PC-9 (cell line): ENCODE measurements around the gene CLINT1. TPM values are rescaled to one million over a fixed set of nuclear protein-coding genes. Genes with fewer than 3 reads are reported as not detected.

Experiments
- BruUV-seq: library from RNA; stranded (reverse); fragments of 400-500 nt; replicated peaks from 2 replicates; lab custom pipeline; 2021; lab: Mats Ljungman, UMichigan
- CTCF ChIA-PET: fragments of 300-600 bp; sonication (Branson Sonifier 250); formaldehyde crosslinking; loops from one replicate; lab custom pipeline; 2022; ENCODE audit warnings: antibody characterized with exemption; lab: Charles Lee
- POLR2A ChIA-PET: fragments of 300-600 bp; sonication (Branson Sonifier 250); formaldehyde crosslinking; loops from one replicate; lab custom pipeline; 2022; ENCODE audit warnings: antibody characterized with exemption; ENCODE audit not compliant: unreplicated experiment; lab: Charles Lee
- DNase-seq, 2 experiments: peaks; one replicate each; pipeline versions ENCODE4 v3.0.0 to v3.0.0-alpha.2; 2015 to 2022; ENCODE audit warnings: mixed read lengths in 1 of 2
- H2AFZ ChIP-seq: fragments of 200-600 bp; sonication (generic); 2 replicates; pipeline ENCODE4 v1.8.1; 2017; ENCODE audit warnings: antibody characterized with exemption
- H3F3A ChIP-seq: fragments of 200-600 bp; sonication (generic); 2 replicates; pipeline ENCODE4 v1.8.1; 2017; ENCODE audit warnings: antibody characterized with exemption, mild to moderate bottlenecking, low read depth; ENCODE audit not compliant: insufficient read depth
- H3K27ac ChIP-seq: fragments of 200-600 bp; sonication (generic); 2 replicates; pipeline ENCODE4 v1.6.1; 2016; ENCODE audit warnings: mixed run types
- H3K27me3 ChIP-seq: fragments of 200-600 bp; sonication (generic); 2 replicates; pipeline ENCODE4 v1.6.1; 2016; ENCODE audit warnings: low read depth, mixed run types; ENCODE audit not compliant: insufficient read depth
- H3K36me3 ChIP-seq: fragments of 200-600 bp; sonication (generic); 2 replicates; pipeline ENCODE4 v1.6.1; 2016; ENCODE audit warnings: low read depth, mixed run types
- H3K4me1 ChIP-seq: fragments of 200-600 bp; sonication (generic); replicated peaks from 2 replicates; pipeline ENCODE4 v1.6.1; 2016; ENCODE audit warnings: mixed run types; ENCODE audit not compliant: insufficient read depth
- H3K4me2 ChIP-seq: fragments of 200-600 bp; sonication (generic); 2 replicates; pipeline ENCODE4 v1.6.1; 2017; ENCODE audit warnings: mixed run types
- H3K4me3 ChIP-seq: fragments of 200-600 bp; sonication (generic); 2 replicates; pipeline ENCODE4 v1.6.1; 2016; ENCODE audit warnings: mixed run types
- H3K79me2 ChIP-seq: fragments of 200-600 bp; sonication (generic); 2 replicates; pipeline ENCODE4 v1.6.1; 2017; ENCODE audit warnings: low read depth, mixed run types
- H3K9me2 ChIP-seq: fragments of 200-600 bp; sonication (generic); 2 replicates; pipeline ENCODE4 v1.8.1; 2017; ENCODE audit warnings: mild to moderate bottlenecking; ENCODE audit not compliant: insufficient read depth
- H3K9me3 ChIP-seq: fragments of 200-600 bp; sonication (generic); 2 replicates; pipeline ENCODE4 v1.8.1; 2016; ENCODE audit warnings: low read depth; ENCODE audit not compliant: insufficient read depth
- H4K20me1 ChIP-seq: fragments of 200-600 bp; sonication (generic); 2 replicates; pipeline ENCODE4 v1.8.1; 2017; ENCODE audit not compliant: insufficient read depth
- CTCF ChIP-seq: fragments of 200-600 bp; sonication (generic); conservative IDR thresholded peaks from 2 replicates; pipeline ENCODE4 v1.6.1; 2017; ENCODE audit warnings: mixed run types, antibody characterized with exemption, mild to moderate bottlenecking, moderate library complexity
- EZH2 ChIP-seq: fragments of 200-600 bp; sonication (generic); IDR thresholded peaks from 2 replicates; pipeline ENCODE4 v1.8.0; 2017; ENCODE audit warnings: antibody characterized with exemption, low read depth
- intact Hi-C: fragments of 100-400 bp; cut with micrococcal nuclease; formaldehyde crosslinking; loops from one replicate; pipeline ENCODE4 v1.10.0; 2022; ENCODE audit not compliant: unreplicated experiment
- total RNA-seq: library from RNA; stranded (reverse); gene quantifications from 2 replicates; pipeline ENCODE4 v1.2.3, GENCODE V29; 2021

CLINT1 gene
- total RNA-seq, 1 experiment from 2014 or later: 95.8 TPM

- intact Hi-C loops: loop anchor here (10.0 kb wide), 1 partner anchor 1316 kb away; the partner anchor contains the start of gene EBF1
- no peak for DNase-seq
- H3K9me2 ChIP-seq: no peaks in the 10 kb centered on the region
- ChIA-PET CTCF (interaction anchor here (0.7 kb wide), 1 partner anchor 62 kb away, joined by 7 read pairs; no protein-coding TSS in a partner anchor), POLR2A (no interaction called here)
- BruUV-seq: no TSS peak
- H2AFZ ChIP-seq: no peak overlapping the region
- no peaks in the 10 kb centered on the region for H3K27me3 ChIP-seq
- TF ChIP-seq CTCF (no peak), EZH2 (no peak)
- H4K20me1 ChIP-seq: peaks cover 4% of the 10 kb centered on the region; the same call in 1 of the 2 replicates
- H3K4me2 ChIP-seq: no peak overlapping the region
- no peaks in the 10 kb centered on the region for H3K79me2 ChIP-seq
- H3K27ac ChIP-seq: no peak overlapping the region
- H3K4me3 ChIP-seq: no peak overlapping the region
- H3K36me3 ChIP-seq: no peaks in the 10 kb centered on the region
- no peaks in the 10 kb centered on the region for H3K9me3 ChIP-seq
- H3K4me1 ChIP-seq: no peaks in the 10 kb centered on the region
- H3F3A ChIP-seq: peaks cover 5% of the 10 kb centered on the region; the same call in 1 of the 2 replicates
These were observed 79.7 kb downstream of the CLINT1 start for GRCh38 chr5:157779221-157779620.

- Histone ChIP-seq H3K27ac (no peak overlapping the region), H3K4me3 (no peak overlapping the region), H3K27me3 (no peaks in the 10 kb centered on the region), H4K20me1 (peaks cover 4% of the 10 kb centered on the region; the same call in 1 of the 2 replicates), H3K9me3 (no peaks in the 10 kb centered on the region), H3K9me2 (no peaks in the 10 kb centered on the region), H3K79me2 (no peaks in the 10 kb centered on the region), H3K4me2 (no peak overlapping the region), H2AFZ (no peak overlapping the region), H3K4me1 (no peaks in the 10 kb centered on the region), H3F3A (peaks cover 5% of the 10 kb centered on the region; the same call in 1 of the 2 replicates), H3K36me3 (no peaks in the 10 kb centered on the region)
- intact Hi-C loops: loop anchor here (10.0 kb wide), 1 partner anchor 1317 kb away; the partner anchor contains the start of gene EBF1
- POLR2A ChIA-PET: no interaction called here
- no TSS peak for BruUV-seq
- CTCF ChIA-PET: interaction anchor here (0.7 kb wide), 1 partner anchor 63 kb away, joined by 7 read pairs; no protein-coding TSS in a partner anchor
- no peak for TF ChIP-seq CTCF
- no peak for TF ChIP-seq EZH2
- no peak for DNase-seq
These were observed 80.7 kb downstream of the CLINT1 start for GRCh38 chr5:157778121-157778805.

GRCh38 chr5:157772127-157772526, 86.8 kb downstream of the CLINT1 start:
- no peaks in the 10 kb centered on the region for H3K27me3 ChIP-seq
- ChIA-PET CTCF (no interaction called here), POLR2A (no interaction called here)

More at GRCh38 chr5:157772127-157772526, 86.8 kb downstream of the CLINT1 start:
- Histone ChIP-seq H3K36me3 (no peaks in the 10 kb centered on the region), H3K4me3 (no peak overlapping the region), H3K4me1 (0 out of 2 replicates have a peak, but pooled peaks cover 4% of the 10 kb centered on the region), H4K20me1 (no peaks in the 10 kb centered on the region), H3K4me2 (no peak overlapping the region), H3K27ac (no peak overlapping the region), H3K79me2 (no peaks in the 10 kb centered on the region), H3K9me2 (no peaks in the 10 kb centered on the region), H3K9me3 (no peaks in the 10 kb centered on the region), H3F3A (peaks cover 6% of the 10 kb centered on the region; the same call in 1 of the 2 replicates), H2AFZ (no peak overlapping the region)
- intact Hi-C loops: loop anchor here (10.0 kb wide), 1 partner anchor 1323 kb away; the partner anchor contains the start of gene EBF1
- TF ChIP-seq CTCF (no peak), EZH2 (no peak)
- no peak for DNase-seq
- BruUV-seq: no TSS peak
